AG09319 (cell line): ENCODE measurements around the gene FABP1.

Experiments
- DNase-seq: peaks from one replicate; pipeline ENCODE4 v3.0.0-alpha.2; 2010; ENCODE audit warnings: low read depth; ENCODE audit errors: extremely low read depth
- TF ChIP-seq, protein P1 (sequence below): IDR thresholded peaks from 2 replicates; pipeline ENCODE4 v1.5.1; 2011; ENCODE audit warnings: low read depth, mild to moderate bottlenecking, inconsistent platforms, low read length, moderate library complexity

FABP1 gene

DNA sequence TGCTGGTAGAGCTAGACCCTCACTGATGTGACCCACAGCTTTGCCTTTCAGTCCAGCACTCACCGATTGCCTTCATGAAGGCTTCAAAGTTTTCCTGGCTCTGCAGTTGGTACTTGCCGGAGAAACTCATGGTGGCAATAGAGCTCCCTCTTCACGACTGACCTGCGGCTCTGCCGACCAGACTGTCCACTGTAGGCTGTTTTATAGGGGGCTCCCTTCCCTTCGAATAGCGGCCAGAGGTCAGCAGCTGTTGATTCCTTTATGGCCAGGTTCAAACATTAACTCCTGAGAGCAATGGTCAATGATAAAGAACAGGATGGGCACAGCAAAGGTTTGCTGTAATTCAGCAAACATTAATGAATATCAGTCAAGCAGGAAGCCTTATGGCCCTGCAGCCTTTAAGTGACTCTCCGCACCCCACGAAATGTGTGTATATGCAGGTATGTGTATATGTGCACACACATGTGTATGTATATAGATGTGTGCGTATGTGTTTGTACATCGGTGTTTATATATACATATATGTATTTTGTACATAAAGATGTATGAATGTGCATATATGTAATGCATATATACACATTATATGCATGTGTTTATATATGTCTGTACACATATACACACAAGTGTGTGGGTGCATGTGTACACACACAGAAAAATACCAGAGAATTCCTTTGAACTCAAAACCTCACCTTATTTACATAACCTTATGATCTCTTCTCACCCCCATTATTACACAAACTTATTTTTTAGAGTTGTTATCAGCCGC lies at the start of gene FABP1:
FABP1 (minus strand) TSS at position 175 of the 766 bp plus-strand sequence; CDS start at position 130, 45 bp downstream.
- DNase-seq: no peak
- TF ChIP-seq, protein P1, sequence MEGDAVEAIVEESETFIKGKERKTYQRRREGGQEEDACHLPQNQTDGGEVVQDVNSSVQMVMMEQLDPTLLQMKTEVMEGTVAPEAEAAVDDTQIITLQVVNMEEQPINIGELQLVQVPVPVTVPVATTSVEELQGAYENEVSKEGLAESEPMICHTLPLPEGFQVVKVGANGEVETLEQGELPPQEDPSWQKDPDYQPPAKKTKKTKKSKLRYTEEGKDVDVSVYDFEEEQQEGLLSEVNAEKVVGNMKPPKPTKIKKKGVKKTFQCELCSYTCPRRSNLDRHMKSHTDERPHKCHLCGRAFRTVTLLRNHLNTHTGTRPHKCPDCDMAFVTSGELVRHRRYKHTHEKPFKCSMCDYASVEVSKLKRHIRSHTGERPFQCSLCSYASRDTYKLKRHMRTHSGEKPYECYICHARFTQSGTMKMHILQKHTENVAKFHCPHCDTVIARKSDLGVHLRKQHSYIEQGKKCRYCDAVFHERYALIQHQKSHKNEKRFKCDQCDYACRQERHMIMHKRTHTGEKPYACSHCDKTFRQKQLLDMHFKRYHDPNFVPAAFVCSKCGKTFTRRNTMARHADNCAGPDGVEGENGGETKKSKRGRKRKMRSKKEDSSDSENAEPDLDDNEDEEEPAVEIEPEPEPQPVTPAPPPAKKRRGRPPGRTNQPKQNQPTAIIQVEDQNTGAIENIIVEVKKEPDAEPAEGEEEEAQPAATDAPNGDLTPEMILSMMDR: no peak

DNA sequence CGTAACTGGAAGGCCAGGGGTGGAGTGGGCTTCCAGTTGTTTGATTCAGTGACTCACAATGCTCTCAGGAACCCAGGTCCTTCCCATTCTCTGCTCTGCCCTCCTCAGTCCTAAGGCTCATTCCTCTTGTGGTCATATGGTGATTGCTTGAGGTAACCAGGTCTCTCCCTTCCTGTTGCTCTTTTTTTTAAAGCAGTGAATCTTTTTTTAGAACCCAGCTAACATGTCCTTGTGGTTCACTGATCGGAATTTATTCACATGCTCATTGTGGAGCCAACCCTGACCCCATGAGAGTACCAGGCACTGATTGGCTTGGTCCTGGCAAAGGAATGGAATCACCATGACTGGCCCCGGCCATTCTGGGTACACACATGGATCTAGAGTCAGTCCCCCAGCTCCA lies 49.7 kb upstream of the FABP1 start:
- no peak for DNase-seq
- TF ChIP-seq, protein P1: no peak

DNA sequence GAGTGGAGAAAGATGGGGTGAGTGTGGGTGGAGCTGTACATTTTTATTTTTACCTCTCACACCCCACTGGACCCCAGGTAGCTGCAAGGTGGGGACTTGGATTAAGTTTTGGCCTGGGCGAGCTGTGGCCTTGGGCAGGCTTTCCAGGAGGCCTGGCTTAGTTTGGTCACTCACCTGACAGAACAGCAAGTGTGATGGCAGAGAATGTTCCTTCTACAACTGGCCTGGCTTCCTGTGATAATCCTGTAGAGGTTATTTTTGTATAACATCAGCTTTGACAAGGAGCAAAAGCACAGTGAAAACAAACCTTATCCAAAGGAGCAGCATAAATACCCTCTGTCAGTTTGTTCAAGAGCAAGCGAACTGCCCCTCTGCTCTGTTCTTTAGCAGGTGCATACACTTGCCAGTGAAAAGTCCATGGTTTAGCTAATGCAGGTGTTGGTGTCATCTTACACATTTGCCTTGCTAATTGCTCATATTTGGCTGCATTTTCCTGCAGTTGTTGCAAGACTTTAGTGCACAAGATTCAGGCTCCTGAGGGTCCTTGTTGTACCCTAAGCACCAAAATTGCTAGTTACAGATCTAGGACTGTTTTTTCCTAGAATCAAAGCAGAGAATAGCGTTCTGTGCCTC lies 48.6 kb upstream of the FABP1 start:
- TF ChIP-seq, protein P1: no peak
- DNase-seq: no peak

DNA sequence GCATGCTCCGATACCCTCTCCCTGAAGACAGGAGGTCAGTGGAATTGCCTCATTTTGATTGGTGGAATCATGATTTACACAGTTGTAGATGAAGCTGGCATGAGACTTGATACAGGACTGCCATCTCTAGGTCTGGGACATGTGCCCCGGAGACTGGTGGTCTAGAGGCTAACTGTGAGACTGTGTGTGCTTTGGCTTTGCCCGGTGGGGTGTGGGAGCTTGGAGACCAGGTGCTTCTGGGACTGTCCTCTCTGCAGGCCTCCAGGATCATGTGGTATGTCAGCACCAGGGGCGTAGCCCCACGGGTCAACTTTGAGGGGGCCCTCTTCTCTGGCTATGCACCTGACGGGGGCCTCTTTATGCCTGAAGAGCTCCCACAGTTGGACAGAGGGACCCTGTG lies 45.0 kb upstream of the FABP1 start:
- DNase-seq: no peak

DNA sequence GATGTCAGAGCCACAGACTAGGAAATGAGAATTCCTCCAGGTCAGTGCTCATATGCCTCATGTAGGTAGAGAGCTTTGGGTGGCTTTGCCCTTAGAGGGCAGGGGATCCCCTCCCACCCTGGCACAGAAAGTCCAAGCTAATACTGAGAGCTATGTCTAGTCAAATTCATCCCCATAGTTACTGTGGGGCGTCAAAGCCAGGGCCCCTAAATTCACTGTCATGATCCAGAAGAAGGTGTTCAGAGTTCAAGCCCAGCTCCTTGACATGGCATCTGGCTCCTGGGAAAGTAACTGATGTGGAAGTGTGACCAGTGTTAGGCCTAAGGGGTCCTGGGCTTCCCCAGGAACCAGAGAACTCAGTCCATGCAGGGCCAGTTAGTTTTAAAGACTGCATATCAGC lies 44.1 kb upstream of the FABP1 start:
- TF ChIP-seq, protein P1: no peak
- DNase-seq: no peak

More for the DNA sequence above, 45.0 kb upstream of the FABP1 start:
- TF ChIP-seq, protein P1: no peak

DNA sequence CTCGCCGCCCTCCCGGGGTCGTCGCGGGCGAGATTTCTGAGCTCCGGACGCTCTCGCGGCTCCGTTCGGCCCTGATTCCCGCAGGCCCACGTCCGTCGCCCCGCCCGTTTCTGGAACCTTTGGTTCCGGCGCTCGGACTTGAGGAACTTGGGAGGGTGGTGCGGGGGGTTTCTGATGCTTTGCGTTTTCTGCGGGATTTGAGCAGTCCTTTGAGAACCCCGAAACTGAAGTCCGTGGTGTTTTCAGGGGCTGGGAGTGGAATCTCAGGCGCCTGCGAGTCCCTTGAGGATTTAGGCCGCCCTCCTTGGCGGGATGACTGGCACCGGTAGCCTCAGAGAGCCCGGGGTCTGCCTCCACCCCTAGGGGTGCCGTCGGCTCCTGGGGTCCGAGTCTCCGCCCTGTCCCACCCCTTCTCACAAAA lies 42.6 kb upstream of the FABP1 start:
- DNase-seq: no peak
- TF ChIP-seq, protein P1: no peak

DNA sequence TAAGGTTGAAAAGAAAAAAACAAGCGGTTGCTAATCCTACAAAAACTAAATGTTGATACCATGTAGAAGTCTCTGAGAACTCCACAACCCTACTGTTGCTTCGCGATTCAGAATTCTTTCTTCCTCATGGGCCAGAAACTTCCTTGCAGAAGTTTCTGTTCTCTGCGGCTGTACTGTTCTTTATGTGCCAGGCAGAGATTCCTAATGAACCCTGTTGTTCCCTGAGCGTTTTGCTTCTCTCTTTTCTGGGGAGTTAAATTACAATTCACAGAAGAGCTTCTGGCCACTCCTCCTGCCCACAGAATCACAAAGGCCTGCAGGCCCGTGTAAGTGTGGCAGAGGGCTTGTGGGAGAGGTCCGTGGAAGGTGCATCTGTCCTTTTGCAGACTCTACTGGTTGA lies 40.5 kb upstream of the FABP1 start:
- TF ChIP-seq, protein P1: no peak
- no peak for DNase-seq
